HepG2 (cell line): ENCODE measurements around the gene MGST1. TPM values are rescaled to one million over a fixed set of nuclear protein-coding genes. Genes with fewer than 3 reads are reported as not detected.

ENCODE experiments used
- ELK4 ChIP-seq: sonication (generic); formaldehyde crosslinking; IDR thresholded peaks from 2 replicates; pipeline ENCODE4 v1.9.0; 2021; ENCODE audit warnings: missing genetic modification reagents, borderline replicate concordance
- ETV6 ChIP-seq: sonication (generic); formaldehyde crosslinking; conservative IDR thresholded peaks from 2 replicates; pipeline ENCODE4 v1.4.0; 2020; ENCODE audit warnings: missing genetic modification reagents
- KLF6 ChIP-seq: IDR thresholded peaks from 2 replicates; pipeline ENCODE4 v1.8.0; 2016; ENCODE audit warnings: missing biosample characterization, missing genetic modification reagents
- NAIF1 ChIP-seq: sonication (generic); formaldehyde crosslinking; IDR thresholded peaks from 2 replicates; pipeline ENCODE4 v1.5.0; 2020; ENCODE audit warnings: mild to moderate bottlenecking, missing genetic modification reagents, borderline replicate concordance
- PBX3 ChIP-seq: sonication (generic); formaldehyde crosslinking; IDR thresholded peaks from 2 replicates; pipeline ENCODE4 v1.8.1; 2023; ENCODE audit warnings: missing genetic modification reagents, inconsistent platforms, borderline replicate concordance
- PTBP1 ChIP-seq: fragments of 200-400 bp; formaldehyde crosslinking; IDR thresholded peaks from 2 replicates; pipeline ENCODE4 v1.6.1; 2018; ENCODE audit warnings: low read length, low read depth; ENCODE audit not compliant: poor library complexity, severe bottlenecking
- SALL2 ChIP-seq: sonication (generic); formaldehyde crosslinking; IDR thresholded peaks from 2 replicates; pipeline ENCODE4 v1.8.1; 2023; ENCODE audit warnings: mild to moderate bottlenecking, missing genetic modification reagents, inconsistent platforms
- ZNF331 ChIP-seq: sonication (generic); formaldehyde crosslinking; IDR thresholded peaks from 2 replicates; pipeline ENCODE4 v1.4.0; 2020; ENCODE audit warnings: missing genetic modification reagents
- ZNF460 ChIP-seq: sonication (generic); formaldehyde crosslinking; IDR thresholded peaks from 2 replicates; pipeline ENCODE4 v1.5.1; 2020; ENCODE audit warnings: missing genetic modification reagents, mild to moderate bottlenecking, borderline replicate concordance
- ZNF597 ChIP-seq: sonication (generic); formaldehyde crosslinking; IDR thresholded peaks from 2 replicates; pipeline ENCODE4 v1.5.0; 2020; ENCODE audit warnings: missing genetic modification reagents
- polyA plus RNA-seq, 8 experiments: library from polyadenylated mRNA; depleted of rRNA in 3 of 8; stranded (reverse) in 7 of 8; unstranded in 1 of 8; fragments of >200 nt; fragmentation: Illumina TruSeq in 4 of 8; extraction: Trizol in 4 of 8; gene quantifications; 2 replicates each; pipeline versions ENCODE4 v1.2.1 to v1.2.3, GENCODE V29; 2011 to 2016; ENCODE audit warnings: low read depth in 4 of 8, missing spikeins in 1 of 8, mixed read lengths in 1 of 8; ENCODE audit not compliant: insufficient read depth in 1 of 8
- total RNA-seq, 5 experiments: library from RNA; depleted of rRNA; stranded (reverse); fragments of >200 nt; fragmentation: Illumina TruSeq; extraction: Trizol; gene quantifications; 2 replicates each; pipeline ENCODE4 v1.2.3, GENCODE V29; 2016; ENCODE audit warnings: low read depth in 1 of 5

MGST1 gene
- total and polyA plus RNA-seq, 2 of the 13 experiments (the other 11 are each of a cell fraction or from before 2014, with no cell fraction given) = 119 to 152 TPM

- TF ChIP-seq PTBP1 (no peak), ZNF460 (CRISPR knock-in tag) (no peak), ELK4 (CRISPR knock-in tag) (no peak), ZNF331 (CRISPR knock-in tag) (no peak), PBX3 (CRISPR knock-in tag) (no peak), ETV6 (CRISPR knock-in tag) (no peak), ZNF597 (CRISPR knock-in tag) (no peak), SALL2 (CRISPR knock-in tag) (peak; percentile 64; the same call in 1 of the 2 replicates), KLF6 (no peak; the same call in 1 of the 2 replicates), NAIF1 (no peak)
Observed at GRCh38 chr12:16347391-16348298, at the start of gene MGST1 (continued).
